NK-92 (cell line): ENCODE measurements around the gene PKP1.
"Not testable (repeated sequence)": the region's sequence is repeated elsewhere in the genome, so short reads cannot be mapped to it uniquely, and the experiment has no call there.

ENCODE experiments used
- DNase-seq: peaks from one replicate; lab custom pipeline; 2025; ENCODE audit not compliant: unreplicated experiment; lab: John Stamatoyannopoulos, UW

Gene PKP1

DNA sequence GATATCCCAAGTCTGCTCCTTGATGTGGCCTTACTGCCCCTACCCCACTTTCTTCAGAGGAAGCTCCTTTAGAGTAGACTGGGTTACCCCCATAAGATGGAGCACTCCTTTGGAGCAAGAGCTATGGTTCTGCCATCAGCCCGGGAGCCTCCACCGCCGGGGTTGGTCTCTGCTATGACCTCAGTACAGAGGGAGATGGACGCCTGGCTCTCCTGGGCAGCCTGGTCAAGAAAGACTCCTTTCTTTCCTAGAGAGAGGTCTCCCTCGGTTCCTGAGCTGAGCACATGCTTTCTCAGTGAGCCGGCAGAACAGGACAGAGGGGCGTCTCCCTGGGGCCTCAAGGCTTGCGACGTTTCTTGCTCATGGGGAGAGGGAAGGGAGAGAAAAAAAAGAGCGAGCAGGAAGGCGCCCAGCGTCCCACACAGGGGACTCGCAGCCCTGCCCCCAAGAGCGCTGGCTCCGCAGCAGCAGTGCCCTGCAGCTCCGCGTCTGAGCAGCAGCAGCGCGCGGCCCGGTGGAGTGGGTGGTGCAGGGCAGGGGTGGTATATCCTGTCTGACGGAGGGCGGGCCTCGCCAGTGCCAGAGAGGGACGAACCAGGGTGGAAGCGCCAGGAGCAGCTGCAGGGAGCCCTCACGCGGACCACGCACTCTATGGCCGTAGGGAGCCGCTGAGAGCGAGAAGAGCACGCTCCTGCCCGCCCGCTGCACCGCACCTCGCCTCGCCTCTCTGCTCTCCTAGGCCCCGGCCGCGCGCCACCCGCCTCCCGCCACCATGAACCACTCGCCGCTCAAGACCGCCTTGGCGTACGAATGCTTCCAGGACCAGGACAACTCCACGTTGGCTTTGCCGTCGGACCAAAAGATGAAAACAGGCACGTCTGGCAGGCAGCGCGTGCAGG is at the start of gene PKP1:
TSS of gene PKP1 (plus strand) at position 576 of the 899 bp plus-strand sequence. CDS start at position 773, 197 bp downstream.
- DNase-seq = no peak

DNA sequence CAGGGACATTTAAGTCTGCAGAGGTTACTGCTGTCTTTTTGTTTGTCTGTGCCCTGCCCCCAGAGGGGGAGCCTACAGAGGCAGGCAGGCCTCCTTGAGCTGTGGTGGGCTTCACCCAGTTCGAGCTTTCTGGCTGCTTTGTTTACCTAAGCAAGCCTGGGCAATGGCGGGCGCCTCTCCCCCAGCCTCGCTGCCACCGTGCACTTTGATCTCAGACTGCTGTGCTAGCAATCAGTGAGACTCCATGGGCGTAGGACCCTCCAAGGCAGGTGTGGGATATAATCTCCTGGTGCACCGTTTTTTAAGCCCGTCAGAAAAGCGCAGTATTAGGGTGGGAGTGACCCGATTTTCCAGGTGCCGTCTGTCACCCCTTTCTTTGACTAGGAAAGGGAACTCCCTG is 43.7 kb upstream of the PKP1 start:
- DNase-seq = not testable (repeated sequence)

GRCh38 chr1:201240171-201240570 is 43.1 kb upstream of the PKP1 start:
- no peak for DNase-seq

DNA sequence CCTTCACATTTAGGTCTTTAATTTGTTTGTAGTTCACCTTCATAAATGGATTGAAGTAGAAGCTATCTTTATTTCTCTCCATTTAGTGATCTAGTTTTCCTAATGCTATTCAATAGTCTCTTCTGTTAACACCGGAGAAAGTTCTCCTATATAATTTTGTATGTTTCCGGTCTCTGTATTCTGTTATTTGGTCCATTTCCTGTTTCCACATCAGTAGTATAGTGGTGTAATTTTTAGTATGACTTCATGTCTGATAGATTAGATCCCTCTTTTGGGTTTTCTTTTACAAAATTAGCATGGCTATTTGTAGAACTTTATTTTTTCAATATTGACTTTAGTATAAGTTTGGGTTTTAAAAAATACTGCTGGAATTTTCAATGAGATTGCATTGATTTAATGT is 41.6 kb upstream of the PKP1 start:
- DNase-seq = no peak

DNA sequence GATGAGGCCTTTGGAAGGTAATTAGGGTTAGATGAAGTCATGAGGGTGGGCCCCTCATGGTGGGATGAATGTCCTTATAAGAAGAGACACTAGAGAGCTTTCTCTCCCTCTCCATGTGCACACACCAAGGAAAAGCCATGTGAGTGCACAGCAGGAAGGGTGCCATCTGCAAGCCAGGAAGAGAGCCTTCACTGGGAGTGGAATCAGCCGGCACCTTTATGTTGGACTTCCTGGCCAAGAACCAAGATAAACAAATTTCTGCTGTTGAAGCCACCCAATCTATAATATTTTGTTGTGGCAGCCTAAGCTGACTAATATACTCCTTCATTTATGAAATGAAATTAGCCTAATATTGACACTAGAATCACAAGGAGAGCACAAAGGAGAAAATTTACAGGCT is 38.2 kb upstream of the PKP1 start:
- no peak for DNase-seq

DNA sequence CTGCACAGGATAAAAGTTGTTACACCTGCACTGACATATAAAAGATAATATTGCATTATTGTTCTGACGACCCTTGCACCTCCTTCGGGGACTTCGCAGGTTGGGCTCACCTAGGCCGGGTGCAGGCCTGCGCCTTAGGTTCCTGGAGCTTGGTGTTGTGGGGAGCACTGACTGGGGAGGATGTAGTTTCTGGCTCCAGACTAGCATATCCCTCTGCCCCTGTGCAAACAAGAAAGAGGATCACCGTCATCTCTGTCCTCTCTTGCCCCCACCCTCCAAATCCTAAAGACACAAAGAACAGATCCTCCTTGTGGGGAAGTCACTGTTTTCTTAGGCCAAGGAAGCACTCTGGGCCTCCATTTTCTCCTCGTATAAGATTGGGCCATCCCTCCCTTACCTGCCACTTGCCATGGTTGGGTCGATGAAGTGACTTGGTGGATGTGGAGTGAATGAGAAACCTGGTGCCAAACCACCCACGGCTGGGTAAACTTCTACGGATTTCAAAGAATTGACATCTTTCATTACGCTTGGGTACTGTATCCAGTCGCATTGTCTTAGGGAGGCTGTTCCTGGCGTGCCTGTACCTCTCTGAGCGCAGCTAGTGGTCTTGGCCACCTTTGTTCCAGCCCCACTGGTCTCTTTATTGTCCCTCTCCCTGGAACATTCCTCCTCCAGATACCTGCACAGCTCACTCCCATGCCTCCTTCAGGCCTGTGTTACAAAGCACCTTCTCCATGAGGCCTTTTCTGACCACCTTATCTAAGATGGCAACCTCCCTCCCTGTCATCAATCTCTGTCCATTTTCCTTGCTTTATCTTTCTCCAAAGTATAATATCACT is 34.4 kb upstream of the PKP1 start:
- DNase-seq = no peak

GRCh38 chr1:201250326-201251011 is 32.8 kb upstream of the PKP1 start:
- no peak for DNase-seq

GRCh38 chr1:201251411-201251810 is 31.9 kb upstream of the PKP1 start:
- DNase-seq = no peak

GRCh38 chr1:201251851-201252430 is 31.4 kb upstream of the PKP1 start:
- no peak for DNase-seq

DNA sequence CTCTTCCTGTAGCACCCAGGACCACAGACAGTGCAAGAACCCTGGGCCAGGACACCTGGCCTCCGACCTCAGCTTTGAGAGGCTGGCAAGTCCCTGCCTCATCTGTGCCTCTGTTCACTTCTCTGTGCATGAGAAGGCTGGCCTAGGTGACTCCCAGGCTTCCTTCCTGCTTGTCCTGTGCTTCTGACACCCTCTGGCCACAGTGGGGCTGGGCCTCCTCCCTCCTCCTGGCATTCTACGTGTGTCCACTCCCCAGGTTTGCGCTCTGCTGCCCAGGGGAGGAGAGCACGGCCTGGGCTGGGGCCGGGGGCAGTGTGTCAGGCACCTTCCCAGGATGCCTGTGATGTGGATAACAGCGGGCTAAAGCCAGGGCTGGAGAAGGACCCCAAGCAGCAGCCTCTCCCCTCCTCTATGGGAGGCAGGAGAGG is 30.3 kb upstream of the PKP1 start:
- no peak for DNase-seq

- no peak for DNase-seq
These were observed 29.9 kb upstream of the PKP1 start for GRCh38 chr1:201253411-201253810.

GRCh38 chr1:201253906-201254624 is 29.2 kb upstream of the PKP1 start:
- DNase-seq = no peak

DNA sequence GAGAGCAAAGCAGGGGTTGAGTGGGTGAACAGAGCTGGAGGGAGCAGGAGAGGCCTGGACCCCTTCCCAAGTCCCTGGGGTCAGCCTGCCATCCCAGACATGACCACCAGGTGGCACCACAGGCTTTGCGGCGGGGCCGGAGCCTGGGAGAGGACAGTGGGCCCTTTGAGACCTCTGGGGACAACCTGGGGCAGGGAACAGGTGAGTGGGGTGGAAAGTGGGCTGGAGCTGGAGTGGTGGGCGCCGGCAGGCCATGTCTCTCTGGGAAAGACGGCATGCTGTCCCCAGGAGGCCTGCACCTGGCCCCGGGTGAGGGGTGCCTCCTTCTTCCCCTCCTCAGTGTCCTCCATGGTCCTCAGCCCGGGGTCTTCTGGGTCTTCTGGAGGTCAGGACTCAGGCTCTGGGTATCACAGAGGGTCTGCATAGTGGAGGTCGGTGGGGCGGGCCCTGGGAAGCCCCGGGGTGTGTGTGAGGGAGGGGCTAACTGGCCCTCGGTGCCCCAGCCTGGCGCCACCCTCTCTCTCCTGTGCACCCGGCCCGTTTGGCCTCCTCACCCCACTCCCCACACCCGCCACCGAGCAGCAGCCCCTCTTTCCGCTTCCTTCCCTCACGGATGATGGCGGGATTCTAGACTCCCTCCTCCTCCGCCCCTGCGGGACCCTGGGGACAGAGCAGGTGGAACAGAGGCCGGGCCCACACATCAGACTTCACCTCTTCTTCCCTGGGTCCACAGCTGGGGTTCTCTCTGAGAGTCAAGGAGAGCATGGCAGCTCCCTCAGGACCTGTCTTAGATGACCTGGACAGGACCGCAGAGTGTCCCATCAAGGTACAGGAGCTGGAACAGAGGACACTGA is 28.5 kb upstream of the PKP1 start:
- no peak for DNase-seq

DNA sequence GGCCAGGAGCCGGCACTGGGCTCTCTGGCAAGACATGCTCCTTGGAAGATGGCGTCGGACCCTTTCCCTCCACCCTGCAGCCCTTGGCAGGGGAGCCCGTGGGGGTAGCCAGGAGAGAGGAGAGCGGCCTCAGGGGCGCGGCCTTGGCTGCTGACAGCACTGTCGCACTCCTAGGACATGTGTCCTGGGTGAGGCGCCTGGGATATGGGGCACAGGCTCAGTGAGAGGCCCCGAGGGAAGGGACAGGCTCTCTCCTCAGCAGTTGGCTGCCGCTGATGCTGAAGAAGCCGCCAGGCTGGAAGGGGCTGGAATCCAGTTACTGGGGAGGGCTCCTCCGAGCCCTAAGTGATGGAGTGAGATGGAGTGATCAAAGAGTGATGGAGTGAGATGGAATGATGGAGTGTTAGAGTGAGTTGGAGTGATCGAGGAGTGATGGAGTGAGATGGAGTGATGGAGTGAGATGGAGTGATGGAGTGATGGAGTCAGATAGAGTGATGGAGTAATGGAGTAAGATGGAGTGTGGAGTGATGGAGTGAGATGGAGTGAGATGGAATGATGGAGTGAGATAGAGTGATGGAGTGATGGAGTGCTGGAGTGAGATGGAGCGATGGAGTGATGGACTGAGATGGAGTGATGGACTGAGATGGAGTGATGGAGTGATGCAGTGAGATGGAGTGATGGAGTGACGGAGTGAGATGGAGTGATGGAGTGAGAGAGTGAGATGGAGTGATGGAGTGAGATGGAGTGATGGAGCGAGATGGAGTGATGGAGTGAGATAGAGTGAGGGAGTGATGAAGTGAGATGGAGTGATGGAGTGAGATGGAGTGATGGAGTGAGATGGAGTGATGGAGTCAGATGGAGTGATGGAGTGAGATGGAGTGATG is 27.6 kb upstream of the PKP1 start:
- DNase-seq = no peak

DNA sequence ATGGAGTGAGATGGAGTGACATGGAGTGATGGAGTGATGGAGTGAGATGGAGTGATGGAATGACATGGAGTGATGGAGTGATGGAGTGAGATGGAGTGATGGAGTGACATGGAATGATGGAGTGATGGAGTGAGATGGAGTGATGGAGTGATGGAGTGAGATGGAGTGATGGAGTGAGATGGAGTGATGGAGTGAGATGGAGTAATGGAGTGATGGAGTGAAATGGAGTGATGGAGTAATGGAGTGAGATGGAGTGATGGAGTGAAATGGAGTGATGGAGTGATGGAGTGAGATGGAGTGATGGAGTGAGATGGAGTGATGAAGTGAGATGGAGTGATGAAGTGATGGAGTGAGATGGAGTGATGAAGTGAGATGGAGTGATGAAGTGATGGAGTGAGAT is 25.2 kb upstream of the PKP1 start:
- DNase-seq = not testable (repeated sequence)

- no peak for DNase-seq
These were observed 24.5 kb upstream of the PKP1 start for GRCh38 chr1:201258763-201259230.

- no peak for DNase-seq
These were observed 23.6 kb upstream of the PKP1 start for GRCh38 chr1:201259476-201260235.

- DNase-seq = no peak
These were observed 23.1 kb upstream of the PKP1 start for GRCh38 chr1:201260236-201260590.
